ENCODE measurements around the gene PAQR4.

- TF ChIP-seq, protein P1, sequence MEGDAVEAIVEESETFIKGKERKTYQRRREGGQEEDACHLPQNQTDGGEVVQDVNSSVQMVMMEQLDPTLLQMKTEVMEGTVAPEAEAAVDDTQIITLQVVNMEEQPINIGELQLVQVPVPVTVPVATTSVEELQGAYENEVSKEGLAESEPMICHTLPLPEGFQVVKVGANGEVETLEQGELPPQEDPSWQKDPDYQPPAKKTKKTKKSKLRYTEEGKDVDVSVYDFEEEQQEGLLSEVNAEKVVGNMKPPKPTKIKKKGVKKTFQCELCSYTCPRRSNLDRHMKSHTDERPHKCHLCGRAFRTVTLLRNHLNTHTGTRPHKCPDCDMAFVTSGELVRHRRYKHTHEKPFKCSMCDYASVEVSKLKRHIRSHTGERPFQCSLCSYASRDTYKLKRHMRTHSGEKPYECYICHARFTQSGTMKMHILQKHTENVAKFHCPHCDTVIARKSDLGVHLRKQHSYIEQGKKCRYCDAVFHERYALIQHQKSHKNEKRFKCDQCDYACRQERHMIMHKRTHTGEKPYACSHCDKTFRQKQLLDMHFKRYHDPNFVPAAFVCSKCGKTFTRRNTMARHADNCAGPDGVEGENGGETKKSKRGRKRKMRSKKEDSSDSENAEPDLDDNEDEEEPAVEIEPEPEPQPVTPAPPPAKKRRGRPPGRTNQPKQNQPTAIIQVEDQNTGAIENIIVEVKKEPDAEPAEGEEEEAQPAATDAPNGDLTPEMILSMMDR (IDR thresholded peaks at IDR 0.05; ENCODE audit: low read length), result no peak
- TF ChIP-seq EZH2 (IDR thresholded peaks at IDR 0.05; ENCODE audit: borderline replicate concordance, low read length), result no peak
These were observed 8.3 kb downstream of the PAQR4 start for GRCh38 chr16:2977440-2977839.

Data from OCI-LY1 (cell line).